ENCODE data around the gene GABBR2.
"Not testable (repeated sequence)": the region's sequence is repeated elsewhere in the genome, so short reads cannot be mapped to it uniquely, and the experiment has no call there.

Gene GABBR2

DNA sequence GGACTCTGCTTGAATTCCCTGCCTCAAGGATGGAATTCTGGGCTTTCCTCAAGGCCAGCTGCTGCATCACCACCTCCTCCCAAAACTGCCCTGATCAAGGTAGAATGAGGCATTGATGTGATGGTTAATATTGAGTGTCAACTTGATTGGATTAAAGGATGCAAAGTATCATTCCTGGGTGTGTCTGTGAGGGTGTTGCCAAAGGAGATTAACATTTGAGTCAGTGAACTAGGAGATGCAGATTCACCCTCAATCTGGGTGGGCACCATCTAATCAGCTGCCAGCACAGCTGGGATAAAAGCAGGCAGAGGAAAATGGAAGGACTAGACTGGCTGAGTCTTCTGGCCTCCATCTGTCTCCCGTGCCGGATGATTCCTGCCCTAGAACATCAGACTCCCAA lies 23.9 kb downstream of the GABBR2 start:
- DNase-seq, result not testable (repeated sequence)

DNA sequence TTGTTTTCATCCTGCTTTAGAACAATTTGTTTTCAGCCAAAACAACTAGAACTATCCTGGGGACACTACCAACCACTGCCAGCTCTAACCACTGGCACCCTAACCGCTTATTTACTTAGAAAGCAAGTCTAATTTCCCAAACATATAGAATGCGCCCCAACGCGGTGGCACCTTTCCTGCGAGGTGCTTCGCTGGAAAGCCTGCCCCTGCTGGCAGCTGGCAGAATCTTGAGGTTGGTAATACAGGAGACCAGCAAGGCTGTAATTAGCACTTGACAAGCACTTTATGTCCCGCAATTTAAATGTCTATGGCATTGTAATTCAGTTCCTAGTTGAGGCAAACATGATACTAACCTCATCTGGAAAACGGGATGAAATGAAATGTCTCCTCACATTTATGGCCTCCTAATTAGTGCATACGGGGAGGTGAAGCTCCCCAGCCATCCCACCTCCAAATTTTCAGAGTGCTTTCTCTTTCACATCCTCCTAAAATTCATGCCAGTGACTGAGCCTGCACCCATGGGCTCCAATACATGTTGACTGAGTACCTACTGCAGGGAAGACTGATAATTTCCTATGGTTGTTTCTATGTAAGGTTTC lies 30.4 kb downstream of the GABBR2 start:
- DNase-seq, result no peak

DNA sequence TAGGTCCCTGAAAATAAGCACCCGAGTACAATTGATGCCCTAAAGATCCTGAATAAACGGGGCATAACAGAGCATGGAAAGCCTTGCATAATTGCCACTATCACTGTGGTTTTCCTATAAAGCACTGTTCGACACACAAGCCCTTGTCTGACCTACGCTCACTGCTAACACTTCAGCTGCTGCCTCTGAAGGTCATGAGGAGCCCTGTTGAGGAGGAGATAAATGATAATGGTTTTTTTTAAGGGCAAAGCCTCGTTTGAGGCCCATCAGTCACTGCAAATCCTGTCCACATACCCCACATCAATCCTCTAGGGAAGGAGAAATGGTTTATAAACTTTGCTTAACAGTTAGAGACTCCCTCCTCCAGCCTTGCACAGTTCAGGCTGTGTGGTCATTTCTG lies 35.1 kb downstream of the GABBR2 start:
- no peak for DNase-seq

DNA sequence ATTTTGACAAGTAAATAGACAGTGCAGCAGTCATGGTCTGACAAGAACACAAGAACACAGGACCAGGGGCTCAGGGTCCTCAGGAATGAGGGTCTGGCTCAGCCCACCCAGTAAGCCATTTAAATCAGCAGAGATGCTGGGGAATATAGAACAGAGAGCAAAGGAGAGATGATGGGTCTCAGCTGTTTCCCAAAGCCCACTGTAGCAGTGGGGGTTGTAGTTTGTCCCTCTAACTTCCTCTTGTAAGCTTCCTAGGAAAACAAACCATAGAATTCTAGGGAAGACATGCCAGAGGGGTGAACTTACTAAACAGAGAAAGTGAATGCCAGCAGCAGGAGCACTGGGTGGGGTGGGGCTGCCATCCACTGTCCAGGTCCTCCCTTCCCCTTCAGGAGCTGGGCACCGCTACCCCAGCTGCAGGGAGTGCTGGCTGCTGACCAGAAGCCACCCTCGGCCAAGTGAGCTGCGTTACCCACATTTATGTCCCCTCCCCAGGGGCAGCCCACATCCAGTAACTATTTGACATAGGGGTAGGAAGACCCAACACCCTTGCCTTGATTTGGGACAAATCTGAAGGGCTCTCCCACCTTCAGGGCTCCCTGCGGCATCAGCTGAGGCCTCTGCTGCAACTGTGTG lies 41.6 kb downstream of the GABBR2 start:
- no peak for DNase-seq

DNA sequence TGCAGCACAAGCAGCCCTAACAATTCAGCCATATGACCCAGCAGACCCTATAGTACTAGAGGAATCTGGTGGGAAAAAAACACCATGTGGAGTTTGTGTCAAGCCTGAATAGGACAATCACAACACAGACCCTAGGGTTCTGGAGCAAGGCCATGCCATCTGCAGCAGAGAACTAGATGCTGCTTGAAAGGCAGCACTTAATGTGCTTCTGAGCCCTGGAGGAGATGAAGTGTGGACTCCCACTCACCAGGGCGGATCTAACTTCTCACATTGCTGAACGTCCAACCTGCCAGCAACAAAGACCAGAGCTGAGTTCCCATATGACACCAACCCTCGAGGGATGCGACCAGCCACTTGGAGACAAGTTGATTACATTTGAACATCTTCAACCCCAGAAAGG lies 43.2 kb downstream of the GABBR2 start:
- DNase-seq, result no peak

DNA sequence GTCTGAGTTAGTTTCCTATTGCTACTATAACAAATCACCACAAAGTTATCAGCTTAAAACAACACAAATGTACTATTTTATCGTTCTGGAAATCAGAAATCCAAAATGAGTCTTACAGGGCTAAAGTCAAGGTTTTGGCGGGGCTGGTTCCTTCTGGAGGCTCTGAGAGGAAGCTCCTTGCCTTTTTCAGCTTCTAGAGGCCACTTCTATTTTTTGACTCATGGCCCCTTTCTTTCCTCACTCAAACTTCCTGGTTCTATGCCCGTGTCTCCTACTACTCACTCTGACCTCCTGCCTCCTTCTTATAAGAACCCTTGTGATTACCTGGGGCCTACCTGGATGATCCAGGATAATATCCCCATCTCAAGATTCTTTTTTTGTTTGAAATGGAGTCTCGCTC lies 48.2 kb downstream of the GABBR2 start:
- no peak for DNase-seq

DNA sequence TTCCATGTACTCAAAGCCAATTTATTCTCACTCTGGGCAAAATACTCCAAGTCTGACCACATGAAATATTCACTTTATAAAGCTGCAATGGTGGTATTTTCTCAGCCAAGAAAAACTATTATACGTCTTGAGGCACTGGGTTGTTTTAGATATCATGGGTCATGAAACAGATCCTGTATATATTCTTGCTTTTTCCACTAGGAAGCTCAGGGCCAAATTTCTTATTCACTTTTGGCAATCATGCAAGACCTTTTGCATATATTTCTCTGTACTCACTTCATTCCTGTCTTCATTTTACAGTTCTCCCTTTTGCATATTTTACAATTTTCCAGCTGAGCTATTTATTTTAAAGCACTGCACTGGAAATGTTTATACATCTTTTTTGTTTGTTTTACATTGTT lies 49.8 kb downstream of the GABBR2 start:
- no peak for DNase-seq

DNA sequence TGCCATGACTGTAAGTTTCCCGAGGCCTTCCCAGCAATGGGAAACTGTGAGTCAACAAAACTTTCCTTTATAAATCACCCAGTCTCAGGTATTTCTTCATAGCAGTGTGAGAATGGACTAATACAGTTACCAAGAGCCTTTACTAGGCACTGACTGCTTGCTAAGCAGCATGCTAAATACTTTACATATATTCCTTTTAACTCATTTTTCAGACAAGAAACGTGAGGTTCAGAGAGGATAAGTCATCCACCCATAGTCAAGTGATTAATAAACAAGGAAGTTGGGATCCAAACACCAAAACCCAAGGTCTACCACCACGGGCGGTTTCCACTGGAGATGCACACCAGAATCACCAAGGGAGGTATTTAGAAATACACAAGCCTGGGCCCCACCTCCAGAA lies 50.8 kb downstream of the GABBR2 start:
- DNase-seq, result no peak

DNA sequence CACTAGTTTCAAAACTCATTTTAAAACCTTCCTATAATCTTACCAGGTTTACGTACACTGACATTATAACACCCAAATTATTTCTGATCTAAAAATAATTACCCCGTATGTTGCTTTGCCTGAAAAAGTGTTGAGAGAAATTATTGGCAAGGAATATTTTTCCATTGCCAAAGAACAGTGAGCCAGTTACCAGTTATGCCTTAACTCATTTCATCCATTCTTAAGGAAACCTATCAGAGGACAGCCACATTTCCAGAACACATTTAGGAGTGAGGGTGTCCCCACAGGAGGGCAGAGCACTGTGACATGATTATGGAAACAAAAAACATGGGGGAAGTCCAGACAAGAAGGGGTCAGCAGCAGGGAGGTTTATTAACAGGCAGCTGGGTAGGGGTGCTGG lies 52.2 kb downstream of the GABBR2 start:
- no peak for DNase-seq

DNA sequence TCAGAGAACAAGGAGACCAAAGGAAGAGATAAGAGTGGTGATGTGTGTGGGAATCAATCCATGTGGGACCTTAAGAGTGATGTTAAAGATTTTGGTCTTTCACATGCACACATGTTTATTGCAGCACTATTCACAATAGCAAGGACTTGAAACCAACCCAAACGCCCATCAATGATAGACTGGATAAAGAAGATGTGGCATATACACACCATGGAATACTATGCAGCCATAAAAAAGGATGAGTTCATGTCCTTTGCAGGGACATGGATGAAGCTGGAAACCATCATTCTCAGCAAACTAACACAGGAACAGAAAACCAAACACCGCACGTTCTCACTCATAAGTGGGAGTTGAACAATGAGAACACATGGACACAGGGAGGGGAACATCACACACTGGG lies 53.3 kb downstream of the GABBR2 start:
- DNase-seq, result not testable (repeated sequence)

DNA sequence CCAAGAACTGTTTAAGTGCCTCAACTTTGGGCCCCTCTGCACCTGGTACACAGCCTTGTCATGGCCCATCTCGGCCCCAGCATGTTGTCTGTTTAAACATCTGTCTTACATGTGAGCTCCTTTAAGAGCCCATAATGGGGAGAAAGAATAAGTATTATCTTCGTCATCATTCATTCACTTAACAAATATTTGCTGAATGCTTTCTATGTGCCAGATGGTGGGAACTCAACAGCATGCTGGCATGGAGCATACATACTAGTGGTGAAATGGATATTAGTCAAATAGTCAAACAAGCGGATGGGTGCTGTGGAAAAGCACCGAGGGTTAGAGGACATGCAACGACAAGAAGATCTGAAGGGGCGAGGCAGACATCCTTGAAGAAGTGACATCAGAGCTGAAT lies 54.5 kb downstream of the GABBR2 start:
- no peak for DNase-seq

DNA sequence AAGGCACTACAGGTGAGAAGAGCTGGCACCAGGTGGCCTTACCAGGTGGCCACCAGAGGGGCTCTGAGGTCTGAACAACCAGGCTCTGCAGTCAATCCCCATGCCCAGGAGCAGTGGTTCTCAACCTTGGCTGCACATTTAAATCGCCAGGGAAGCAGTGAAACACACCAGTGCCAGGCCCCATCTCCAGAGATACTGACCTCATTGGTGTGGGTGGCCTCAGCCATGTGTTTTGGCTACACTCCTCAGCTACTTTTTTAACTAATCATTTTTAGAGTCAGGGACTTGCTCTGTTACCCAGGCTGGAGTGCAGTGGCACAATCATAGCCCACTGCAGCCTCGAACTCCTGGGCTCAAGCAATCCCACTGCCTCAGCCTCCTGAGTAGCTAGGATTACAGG lies 56.0 kb downstream of the GABBR2 start:
- no peak for DNase-seq

DNA sequence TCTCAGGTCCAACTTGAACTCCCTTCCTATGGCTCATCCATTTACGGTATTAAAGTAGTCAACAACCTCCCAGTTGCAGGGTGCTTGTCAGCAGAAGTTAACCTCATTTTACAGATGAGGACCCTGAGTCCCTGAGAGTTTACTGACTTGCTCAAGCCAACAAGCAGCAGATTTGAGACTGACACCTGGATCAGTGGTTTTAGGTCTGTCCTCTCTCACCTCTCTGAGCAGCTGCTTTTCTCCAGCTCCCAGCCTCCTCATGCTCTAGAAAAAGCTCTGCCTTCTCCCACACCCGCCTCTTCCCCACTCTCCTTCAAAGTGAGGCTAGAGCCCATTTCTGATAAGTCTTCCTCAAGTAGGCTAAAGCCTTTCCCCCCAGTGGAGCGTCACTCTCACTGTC lies 56.4 kb downstream of the GABBR2 start:
- no peak for DNase-seq

DNA sequence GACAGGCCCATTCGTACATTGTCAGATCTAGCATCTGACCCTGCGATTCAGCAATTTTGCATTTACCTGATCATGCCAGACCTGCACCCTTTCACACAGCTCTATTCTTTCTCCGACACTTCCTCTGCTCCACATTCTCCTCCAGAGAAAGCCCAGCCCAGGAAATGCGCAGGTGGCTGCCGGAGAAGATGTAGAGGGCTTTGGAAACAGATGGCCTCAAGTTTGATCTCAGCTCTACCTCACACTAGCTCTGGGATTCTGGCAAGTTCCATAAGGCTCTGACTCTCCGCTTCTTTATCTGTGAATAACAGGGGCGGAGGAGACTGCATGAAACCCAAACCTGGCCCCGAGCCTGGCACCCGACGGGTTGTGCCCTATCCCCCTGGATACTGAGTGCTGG lies 61.5 kb downstream of the GABBR2 start:
- no peak for DNase-seq

DNA sequence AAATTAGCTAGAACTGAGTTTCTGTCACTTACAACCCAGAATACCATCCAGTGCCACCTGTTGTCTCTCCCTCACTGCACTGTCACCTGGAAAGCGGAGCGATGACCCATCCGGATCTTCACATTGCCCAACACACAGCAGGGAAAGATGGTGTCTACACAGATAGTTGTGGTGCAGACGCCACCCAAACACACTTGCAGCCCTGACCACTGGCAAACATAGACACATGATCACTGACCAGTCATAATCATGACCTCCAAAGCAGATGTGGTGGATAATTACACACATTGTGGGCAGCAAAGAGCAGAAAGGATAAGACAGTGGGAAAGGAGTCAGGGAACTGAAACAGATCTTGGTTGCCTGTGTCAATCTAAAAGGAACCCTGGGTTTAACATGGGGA lies 64.7 kb downstream of the GABBR2 start:
- DNase-seq, result no peak

DNA sequence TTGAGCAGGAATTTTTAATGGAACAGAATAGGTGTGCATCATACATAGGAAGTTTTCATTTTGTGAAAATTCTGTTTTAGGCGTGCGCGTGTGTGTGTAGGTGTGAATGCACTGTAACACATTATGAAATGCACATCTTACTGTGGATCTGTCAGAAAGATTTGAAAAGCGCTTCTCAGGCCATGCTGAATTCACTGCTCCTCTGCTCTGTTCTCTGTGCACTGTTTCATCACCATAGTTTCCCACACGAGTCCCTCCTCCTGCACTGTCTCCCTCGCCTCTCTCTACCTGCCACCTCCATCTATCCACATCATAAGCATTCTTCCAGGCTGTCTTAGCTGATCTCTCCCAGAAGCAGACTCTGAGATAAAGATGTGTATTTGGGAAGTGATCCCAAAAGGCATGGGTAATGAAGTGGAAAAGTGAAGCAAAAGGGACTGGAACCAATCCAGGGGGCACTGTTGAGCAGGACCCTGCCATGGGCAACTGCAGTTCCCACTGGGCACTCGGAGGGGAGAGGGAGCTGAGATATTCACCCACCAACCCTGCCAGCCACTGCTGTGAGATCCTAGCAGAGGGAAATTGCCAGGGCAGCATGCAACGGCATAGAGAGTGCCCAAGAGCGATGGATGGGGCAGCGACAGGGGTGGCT lies 65.9 kb downstream of the GABBR2 start:
- no peak for DNase-seq

DNA sequence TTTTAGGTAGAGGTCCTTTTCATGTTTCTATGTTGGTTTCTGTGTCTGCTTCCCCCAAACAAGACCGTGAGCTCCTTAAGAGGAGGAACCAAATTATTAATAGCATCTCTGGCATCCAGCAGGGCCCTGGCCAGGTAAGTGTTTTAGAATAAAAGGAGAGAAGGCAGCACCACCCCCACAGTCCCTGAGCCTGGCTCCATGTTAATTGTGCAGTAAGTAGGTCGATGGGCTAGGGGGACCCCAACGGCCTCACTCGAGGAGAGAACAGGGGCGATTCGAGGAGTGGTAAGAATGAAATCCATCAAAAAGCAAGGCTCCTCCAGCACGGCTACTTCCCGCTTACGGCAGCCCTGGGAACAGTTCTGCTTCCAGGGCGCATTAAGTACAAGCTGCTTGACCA lies 67.0 kb downstream of the GABBR2 start:
- DNase-seq, result no peak

DNA sequence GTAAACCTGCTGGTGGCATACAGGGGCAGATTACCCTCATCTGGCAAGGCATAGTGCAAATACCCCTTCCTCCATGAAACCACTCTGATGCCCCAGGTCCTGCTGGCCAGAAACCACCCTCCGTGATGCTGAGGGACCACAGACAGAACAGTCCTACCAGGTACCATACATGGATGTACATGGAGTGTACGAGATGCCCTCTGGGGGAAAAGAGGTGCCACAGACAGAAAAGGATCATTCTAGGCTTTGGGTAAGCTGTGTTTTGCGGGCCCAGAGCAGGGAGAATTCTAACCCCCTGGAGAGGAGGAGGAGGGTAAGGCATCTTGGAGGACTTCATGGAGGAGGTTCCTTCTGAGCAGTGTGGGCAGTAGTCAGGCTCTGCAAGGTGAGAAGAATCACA lies 68.3 kb downstream of the GABBR2 start:
- no peak for DNase-seq

DNA sequence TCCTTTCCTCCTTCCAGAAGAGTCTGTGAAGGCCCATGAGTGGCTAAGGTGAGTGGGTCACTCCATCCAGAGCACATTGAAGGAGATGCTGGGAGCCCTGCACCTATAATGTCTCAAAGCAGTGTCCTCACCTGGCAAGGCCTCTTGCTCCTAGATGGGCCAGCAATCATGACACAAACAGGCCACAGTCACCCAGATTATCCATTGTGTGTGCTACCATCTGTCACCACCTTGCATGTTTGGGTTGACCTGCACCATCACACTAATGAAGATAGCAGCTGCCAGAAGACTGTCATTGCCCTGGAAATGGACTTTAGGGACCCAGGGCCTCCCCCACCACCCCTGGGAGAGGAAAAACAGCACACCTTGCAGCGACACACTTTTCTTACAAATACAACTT lies 69.6 kb downstream of the GABBR2 start:
- no peak for DNase-seq

DNA sequence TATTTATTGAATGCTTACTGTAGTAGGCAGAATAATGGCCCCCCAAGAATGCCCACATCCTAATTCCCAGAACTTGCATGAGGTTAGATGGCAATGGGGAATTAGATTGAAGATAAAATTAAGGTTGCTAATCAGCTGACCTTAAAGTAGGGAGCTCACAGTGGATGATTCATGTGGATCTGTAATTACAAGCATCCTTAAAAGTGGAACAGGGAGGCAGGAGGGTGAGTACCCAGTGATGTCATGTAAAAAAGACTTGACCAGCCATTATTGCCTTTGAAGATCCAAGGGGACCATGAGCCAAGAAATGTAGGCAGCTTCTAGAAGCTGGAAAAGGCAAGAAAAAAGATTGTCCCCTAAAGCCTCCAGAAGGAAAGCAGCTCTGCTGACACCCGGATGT lies 71.4 kb downstream of the GABBR2 start:
- DNase-seq, result no peak

DNA sequence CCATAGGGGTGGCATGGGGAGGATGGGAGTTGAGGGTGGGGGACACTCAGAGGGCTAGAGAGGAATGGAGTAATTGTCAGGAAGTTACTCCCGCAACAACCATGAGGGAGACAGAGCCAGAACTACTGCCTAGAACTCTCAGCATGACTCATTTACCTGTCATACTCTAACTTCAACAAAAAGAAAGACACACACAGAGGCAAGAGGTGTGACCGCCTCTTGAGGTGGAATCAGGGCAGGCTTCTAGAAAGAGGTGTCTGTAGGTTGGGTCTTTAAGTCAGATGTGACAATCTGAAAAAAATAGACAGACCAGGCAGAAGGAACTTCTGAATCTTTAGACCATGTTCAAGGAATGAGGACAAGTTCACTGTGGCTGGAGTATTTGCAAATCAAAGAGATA lies 73.4 kb downstream of the GABBR2 start:
- DNase-seq, result no peak

DNA sequence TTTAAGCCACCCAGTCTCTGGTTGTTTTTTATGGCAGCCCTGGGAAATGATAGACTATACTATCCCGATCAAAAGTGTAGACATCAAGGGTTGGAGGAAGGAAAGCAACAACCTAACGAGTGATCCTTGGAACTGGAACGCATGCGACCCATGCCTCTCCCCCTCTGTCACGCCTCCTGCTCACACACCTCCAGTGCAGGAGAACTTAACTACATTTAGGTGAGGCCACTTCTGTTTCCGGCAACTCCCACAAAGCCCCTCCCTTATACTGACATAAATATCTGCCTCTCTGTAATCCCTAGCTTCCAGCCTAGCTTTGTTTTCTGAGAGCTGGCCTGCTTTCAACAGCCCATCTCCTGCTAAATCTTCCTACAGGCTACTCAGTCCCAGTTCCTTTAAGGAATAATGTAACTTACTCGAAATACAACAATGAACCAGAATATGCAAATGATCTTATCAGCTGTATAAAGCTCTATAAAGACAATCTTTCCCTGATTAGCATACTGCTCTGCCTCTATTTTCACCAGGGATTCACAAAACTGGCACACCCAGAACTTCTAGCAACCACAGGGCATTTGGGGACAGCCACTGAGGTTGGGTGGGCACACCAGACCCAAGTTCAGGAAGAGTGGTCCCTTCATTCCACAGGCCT lies 73.9 kb downstream of the GABBR2 start:
- DNase-seq, result no peak

DNA sequence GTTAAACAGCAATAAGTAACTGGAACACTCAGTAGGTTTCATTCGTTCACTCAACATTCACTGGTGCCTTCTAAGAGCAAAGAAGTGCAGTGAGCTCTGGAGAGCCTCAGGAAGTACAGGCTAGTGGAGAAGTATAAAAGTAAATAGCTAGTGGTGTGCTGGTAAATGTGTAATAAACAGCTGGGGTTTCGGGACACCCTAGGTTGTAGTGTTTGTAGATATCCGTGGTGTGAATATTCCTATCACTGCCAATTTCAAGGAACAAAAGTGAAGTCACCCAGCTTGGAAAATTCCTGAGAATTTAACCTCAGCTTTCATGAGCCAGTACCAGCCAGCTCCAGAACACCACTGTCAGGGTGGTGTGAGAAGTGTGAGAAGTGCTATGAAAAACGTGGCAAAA lies 75.9 kb downstream of the GABBR2 start:
- DNase-seq, result no peak

DNA sequence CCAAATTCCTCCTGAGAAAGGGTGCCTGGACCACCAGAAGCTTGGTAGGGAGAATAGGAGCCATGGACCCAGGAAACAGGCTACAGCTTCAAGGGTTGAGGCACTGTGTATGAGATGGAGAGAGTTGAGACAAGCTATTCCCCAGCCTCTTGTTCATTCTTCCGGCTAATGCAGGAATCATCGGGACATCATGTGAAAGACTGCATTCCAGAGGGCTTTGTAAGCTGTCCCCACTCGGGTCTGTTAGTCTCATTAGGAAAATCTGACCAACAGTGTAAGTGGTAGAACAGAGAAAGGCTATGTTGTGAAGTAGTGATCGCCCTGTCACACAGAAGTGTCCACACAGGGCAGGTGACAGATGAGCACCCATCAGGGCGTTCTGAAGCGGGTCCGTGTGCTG lies 81.4 kb downstream of the GABBR2 start:
- DNase-seq, result no peak
